Astrocyte of the hippocampus (primary cell): Measurements from ENCODE around the gene TBL3.

Source experiments
- DNase-seq: peaks from one replicate; pipeline ENCODE4 v3.0.0; 2011; ENCODE audit warnings: low read depth, low spot score

The TBL3 gene

GRCh38 chr16:1982991-1983543 is 11.2 kb downstream of the TBL3 start:
- DNase-seq: no peak

- peak; percentile 97 for DNase-seq
Observed at GRCh38 chr16:1983544-1984346, 11.9 kb downstream of the TBL3 start, which contains the start of gene GFER. TSS of gene GFER (plus strand) at chr16:1984193. CDS start at chr16:1984219, 26 bp downstream.

GRCh38 chr16:1984347-1985225 is 12.7 kb downstream of the TBL3 start:
- no peak for DNase-seq

GRCh38 chr16:1985466-1986150 is 13.8 kb downstream of the TBL3 start:
- no peak for DNase-seq

GRCh38 chr16:1987198-1987597 is 15.3 kb downstream of the TBL3 start:
- DNase-seq: no peak

- no peak for DNase-seq
Observed at GRCh38 chr16:1989209-1990100, 17.6 kb downstream of the TBL3 start, which contains the start of gene SYNGR3. TSS of gene SYNGR3 (plus strand) at chr16:1989970. CDS start at chr16:1990103, 133 bp downstream.

- DNase-seq: no peak
Observed at GRCh38 chr16:1990101-1990350, 18.2 kb downstream of the TBL3 start.

- no peak for DNase-seq
Observed at GRCh38 chr16:1990351-1991134, 18.7 kb downstream of the TBL3 start.

GRCh38 chr16:1991135-1991551 is 19.3 kb downstream of the TBL3 start:
- DNase-seq: no peak

GRCh38 chr16:1991588-1991947 is 19.7 kb downstream of the TBL3 start:
- no peak for DNase-seq

- DNase-seq: peak; percentile 96
Observed at GRCh38 chr16:1991948-1992703, 20.3 kb downstream of the TBL3 start.

- no peak for DNase-seq
Observed at GRCh38 chr16:1992704-1993317, 21.0 kb downstream of the TBL3 start.

- no peak for DNase-seq
Observed at GRCh38 chr16:1993731-1994131, 21.9 kb downstream of the TBL3 start.

- DNase-seq: no peak
Observed at GRCh38 chr16:1997494-1998359, 25.9 kb downstream of the TBL3 start.

GRCh38 chr16:1998360-1998835 is 26.5 kb downstream of the TBL3 start:
- DNase-seq: no peak

- no peak for DNase-seq
Observed at GRCh38 chr16:1998852-1999801, 27.3 kb downstream of the TBL3 start.
